ENCODE measurements around the gene SMC3. TPM values are rescaled to one million over a fixed set of nuclear protein-coding genes. Genes with fewer than 3 reads are reported as not detected.
"Not testable (repeated sequence)": the region's sequence is repeated elsewhere in the genome, so short reads cannot be mapped to it uniquely, and the experiment has no call there.

The SMC3 gene
- total and polyA plus RNA-seq, 7 donors = 15.3 to 25.3 (median 19.2) TPM

DNA sequence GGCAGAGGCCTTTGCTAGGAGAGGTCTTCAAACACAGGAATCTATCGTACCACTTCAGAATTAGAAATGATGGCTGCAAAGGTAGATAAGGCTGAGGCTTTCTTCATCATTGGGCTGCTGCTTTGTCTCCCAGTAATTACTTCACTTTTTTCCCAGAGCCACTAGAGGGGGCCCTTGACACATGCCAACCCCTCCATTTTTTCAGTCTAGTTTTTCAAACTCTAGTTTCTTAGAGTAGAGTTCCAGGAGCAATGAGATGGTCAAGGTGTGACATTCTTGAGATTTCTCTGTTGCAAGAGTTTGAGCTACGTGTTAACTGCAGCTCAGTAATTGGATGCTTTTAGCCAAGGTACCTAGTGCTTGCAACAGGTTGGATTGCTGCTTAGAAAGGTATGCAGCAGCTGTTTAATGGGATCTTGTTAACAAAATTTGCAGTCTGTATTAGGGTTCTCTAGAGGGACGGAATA, 42.8 kb downstream of the SMC3 start:
- ATAC-seq = peak; percentile 77 to 85 (median 80)
- no peaks in the 10 kb centered on the region for H3K9me3 ChIP-seq
- WGBS, 3 donors = 8 to 10% (median 10%) methylated on average over 3 of the region's 3 CpGs
- peaks cover 0 to 16% of the 10 kb centered on the region in 2 donors for H3K36me3 ChIP-seq (ENCODE audit: insufficient read depth in 1 of 2, low read depth in 1 of 2)
- H3K27me3 ChIP-seq (ENCODE audit: insufficient read depth in 3 of 3, low read length in 2 of 3) = no peaks in the 10 kb centered on the region
- H3K27ac ChIP-seq = peak overlapping the region; percentile 72
- intact Hi-C loops (cut with DNase I) = loop anchor here (2.0 to 10.0 kb wide), 5 partner anchors 67 to 284 kb away; no protein-coding TSS in a partner anchor
- DNase-seq = no peak
- TF ChIP-seq, protein P1, sequence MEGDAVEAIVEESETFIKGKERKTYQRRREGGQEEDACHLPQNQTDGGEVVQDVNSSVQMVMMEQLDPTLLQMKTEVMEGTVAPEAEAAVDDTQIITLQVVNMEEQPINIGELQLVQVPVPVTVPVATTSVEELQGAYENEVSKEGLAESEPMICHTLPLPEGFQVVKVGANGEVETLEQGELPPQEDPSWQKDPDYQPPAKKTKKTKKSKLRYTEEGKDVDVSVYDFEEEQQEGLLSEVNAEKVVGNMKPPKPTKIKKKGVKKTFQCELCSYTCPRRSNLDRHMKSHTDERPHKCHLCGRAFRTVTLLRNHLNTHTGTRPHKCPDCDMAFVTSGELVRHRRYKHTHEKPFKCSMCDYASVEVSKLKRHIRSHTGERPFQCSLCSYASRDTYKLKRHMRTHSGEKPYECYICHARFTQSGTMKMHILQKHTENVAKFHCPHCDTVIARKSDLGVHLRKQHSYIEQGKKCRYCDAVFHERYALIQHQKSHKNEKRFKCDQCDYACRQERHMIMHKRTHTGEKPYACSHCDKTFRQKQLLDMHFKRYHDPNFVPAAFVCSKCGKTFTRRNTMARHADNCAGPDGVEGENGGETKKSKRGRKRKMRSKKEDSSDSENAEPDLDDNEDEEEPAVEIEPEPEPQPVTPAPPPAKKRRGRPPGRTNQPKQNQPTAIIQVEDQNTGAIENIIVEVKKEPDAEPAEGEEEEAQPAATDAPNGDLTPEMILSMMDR (IDR thresholded peaks at IDR 0.05) = peak; percentile 86
- peaks cover 22% of the 10 kb centered on the region for H3K4me1 ChIP-seq
- H3K4me3 ChIP-seq = no peak overlapping the region

DNA sequence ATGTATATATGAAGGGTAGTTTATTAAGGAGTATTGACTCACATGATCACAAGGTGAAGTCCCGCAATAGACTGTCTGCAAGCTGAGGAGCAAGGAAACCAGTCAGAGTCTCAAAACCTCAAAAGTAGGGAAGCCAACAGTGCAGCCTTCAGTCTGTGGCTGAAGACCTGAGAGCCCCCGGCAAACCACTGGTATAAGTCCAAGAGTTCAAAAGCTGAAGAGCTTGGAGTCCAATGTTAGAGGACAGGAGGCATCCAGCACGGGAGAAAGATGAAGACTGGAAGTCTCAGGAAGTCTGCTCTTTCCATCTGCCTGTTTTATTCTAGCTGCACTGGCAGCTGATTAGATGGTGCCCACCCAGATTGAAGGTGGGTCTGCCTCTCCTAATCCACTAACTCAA, 43.3 kb downstream of the SMC3 start:
- Histone ChIP-seq H3K27ac (peak overlapping the region; percentile 72), H3K36me3 (ENCODE audit: insufficient read depth in 1 of 2, low read depth in 1 of 2) (peaks cover 0 to 11% of the 10 kb centered on the region in 2 donors), H3K4me1 (peaks cover 23% of the 10 kb centered on the region)
- DNase-seq; H3K27me3 ChIP-seq (ENCODE audit: insufficient read depth in 3 of 3, low read length in 2 of 3); H3K4me3 ChIP-seq; ATAC-seq; H3K9me3 ChIP-seq: not testable (repeated sequence)
- intact Hi-C loops (cut with DNase I) = loop anchor here (2.0 to 10.0 kb wide), 5 partner anchors 67 to 284 kb away; no protein-coding TSS in a partner anchor
- 58 to 80% (median 61%) methylated on average over 3 of the region's 3 CpGs for WGBS, 3 donors

DNA sequence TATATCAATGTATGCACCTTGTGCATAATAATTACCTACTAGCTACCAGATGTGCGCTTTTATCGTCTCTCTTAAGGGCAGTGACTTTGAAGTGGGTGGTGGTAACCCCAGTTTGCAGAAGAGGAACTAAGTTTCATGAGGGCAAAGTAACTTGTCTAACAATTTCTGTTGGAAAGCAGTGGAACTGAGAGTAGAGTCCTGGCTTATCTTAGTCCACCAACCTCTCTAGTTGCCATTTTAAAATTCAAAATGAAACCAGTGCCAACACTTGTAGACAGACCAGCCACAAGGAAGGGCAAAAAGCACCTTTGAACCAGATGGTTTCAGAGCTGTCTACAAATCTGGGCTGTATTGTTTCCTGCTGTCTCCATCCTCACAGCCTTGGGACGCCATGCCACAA, 44.6 kb downstream of the SMC3 start:
- Histone ChIP-seq H3K4me1 (peaks cover 23% of the 10 kb centered on the region), H3K27me3 (ENCODE audit: insufficient read depth in 3 of 3, low read length in 2 of 3) (no peaks in the 10 kb centered on the region), H3K4me3 (no peak overlapping the region), H3K27ac (no peak overlapping the region), H3K9me3 (no peaks in the 10 kb centered on the region), H3K36me3 (ENCODE audit: insufficient read depth in 1 of 2, low read depth in 1 of 2) (no peaks in the 10 kb centered on the region)
- TF ChIP-seq, protein P1 (IDR thresholded peaks at IDR 0.05) = no peak
- no peak for DNase-seq
- no peak for ATAC-seq
- intact Hi-C loops (cut with DNase I) = loop anchor here (5.0 to 10.0 kb wide), 4 partner anchors 65 to 283 kb away; no protein-coding TSS in a partner anchor
- WGBS, 3 donors = 91 to 94% (median 92%) methylated on average over 3 of the region's 3 CpGs

DNA sequence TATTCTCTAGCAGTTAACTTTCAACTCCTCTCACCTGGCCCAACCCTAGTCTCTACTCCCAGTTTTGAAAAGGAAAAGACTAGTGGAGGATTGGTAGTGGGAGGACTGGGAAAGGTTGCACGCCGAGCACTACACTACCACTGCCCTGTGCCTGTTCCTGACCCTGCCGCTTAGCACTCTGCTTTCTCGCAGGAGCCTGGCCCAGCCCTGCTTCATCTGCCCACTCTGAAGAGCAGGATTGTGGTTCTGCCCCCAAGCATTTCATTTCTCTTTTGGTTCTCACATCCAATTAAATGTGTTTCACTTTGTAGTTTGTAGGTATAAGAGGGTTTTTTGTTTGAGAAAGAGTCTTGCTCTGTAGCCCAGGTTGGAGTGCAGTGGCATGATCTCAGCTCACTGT, 45.1 kb downstream of the SMC3 start:
- H3K36me3 ChIP-seq (ENCODE audit: insufficient read depth in 1 of 2, low read depth in 1 of 2) = no peaks in the 10 kb centered on the region
- peaks cover 23% of the 10 kb centered on the region for H3K4me1 ChIP-seq
- no peak overlapping the region for H3K4me3 ChIP-seq
- no peaks in the 10 kb centered on the region for H3K9me3 ChIP-seq
- no peak for ATAC-seq
- TF ChIP-seq, protein P1 (IDR thresholded peaks at IDR 0.05) = no peak
- intact Hi-C loops (cut with DNase I) = loop anchor here (5.0 to 10.0 kb wide), 4 partner anchors 65 to 282 kb away; no protein-coding TSS in a partner anchor
- H3K27me3 ChIP-seq (ENCODE audit: insufficient read depth in 3 of 3, low read length in 2 of 3) = no peaks in the 10 kb centered on the region
- H3K27ac ChIP-seq = no peak overlapping the region
- DNase-seq = no peak
- WGBS, 3 donors = 91 to 98% (median 94%) methylated on average over 4 of the region's 4 CpGs

DNA sequence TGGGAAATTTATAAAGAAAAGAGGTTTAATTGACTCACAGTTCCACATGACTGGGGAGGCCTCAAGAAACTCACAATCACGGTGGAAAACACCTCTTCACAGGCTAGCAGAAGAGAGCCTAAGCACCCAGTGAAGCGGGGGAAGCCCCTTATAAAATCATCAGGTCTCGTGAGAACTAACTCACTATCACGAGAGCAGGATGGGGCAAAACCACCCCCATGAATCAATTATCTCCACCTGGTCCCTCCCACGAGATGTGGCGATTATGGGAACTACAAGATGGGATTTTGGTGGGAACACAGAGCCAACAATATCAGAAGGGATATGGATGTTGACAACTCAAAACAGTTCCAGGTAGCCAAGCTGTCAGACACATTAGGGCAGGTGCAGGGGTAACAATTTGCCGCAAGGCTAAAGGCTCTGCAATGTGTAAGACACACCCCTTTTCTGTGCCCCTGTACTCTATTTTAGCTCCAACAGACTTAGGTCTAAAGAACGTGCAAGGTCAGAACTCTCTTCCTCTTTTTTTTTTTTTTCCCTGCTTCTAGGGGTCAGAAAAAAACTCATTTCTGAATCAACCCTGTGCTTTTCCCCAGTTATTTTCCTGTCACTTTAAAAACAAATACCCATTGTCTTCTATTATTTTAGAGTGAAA, 46.0 kb downstream of the SMC3 start:
- DNase-seq (no peak), ATAC-seq (no peak)
- intact Hi-C loops (cut with DNase I) = loop anchor here (5.0 to 10.0 kb wide), 4 partner anchors 64 to 281 kb away; no protein-coding TSS in a partner anchor
- Histone ChIP-seq H3K27me3 (ENCODE audit: insufficient read depth in 3 of 3, low read length in 2 of 3) (no peaks in the 10 kb centered on the region), H3K36me3 (ENCODE audit: insufficient read depth in 1 of 2, low read depth in 1 of 2) (no peaks in the 10 kb centered on the region), H3K4me3 (no peak overlapping the region), H3K9me3 (no peaks in the 10 kb centered on the region), H3K27ac (no peak overlapping the region), H3K4me1 (peaks cover 22% of the 10 kb centered on the region)
- TF ChIP-seq, protein P1 (IDR thresholded peaks at IDR 0.05) = no peak
- 76 to 91% (median 80%) methylated on average over 8 of the region's 8 CpGs for WGBS, 3 donors

Measured in psoas muscle (tissue), 8 donors.